Measurements from ENCODE around the gene ANXA2R.

The ANXA2R gene

GRCh38 chr5:43000111-43000840, 39.8 kb downstream of the ANXA2R start:
- DNase-seq (ENCODE audit: low read depth in 2 of 2) = no peak

GRCh38 chr5:42995360-42995751, 44.8 kb downstream of the ANXA2R start:
- no peak for DNase-seq (ENCODE audit: low read depth in 2 of 2)

GRCh38 chr5:42994555-42995359, 45.4 kb downstream of the ANXA2R start:
- DNase-seq (ENCODE audit: low read depth in 2 of 2) = peak; percentile 69 to 74

- no peak for DNase-seq (ENCODE audit: low read depth in 2 of 2)
Observed at GRCh38 chr5:42994246-42994554, 45.9 kb downstream of the ANXA2R start.

GRCh38 chr5:42993516-42994245, 46.4 kb downstream of the ANXA2R start:
- DNase-seq (ENCODE audit: low read depth in 2 of 2) = no peak

DNA sequence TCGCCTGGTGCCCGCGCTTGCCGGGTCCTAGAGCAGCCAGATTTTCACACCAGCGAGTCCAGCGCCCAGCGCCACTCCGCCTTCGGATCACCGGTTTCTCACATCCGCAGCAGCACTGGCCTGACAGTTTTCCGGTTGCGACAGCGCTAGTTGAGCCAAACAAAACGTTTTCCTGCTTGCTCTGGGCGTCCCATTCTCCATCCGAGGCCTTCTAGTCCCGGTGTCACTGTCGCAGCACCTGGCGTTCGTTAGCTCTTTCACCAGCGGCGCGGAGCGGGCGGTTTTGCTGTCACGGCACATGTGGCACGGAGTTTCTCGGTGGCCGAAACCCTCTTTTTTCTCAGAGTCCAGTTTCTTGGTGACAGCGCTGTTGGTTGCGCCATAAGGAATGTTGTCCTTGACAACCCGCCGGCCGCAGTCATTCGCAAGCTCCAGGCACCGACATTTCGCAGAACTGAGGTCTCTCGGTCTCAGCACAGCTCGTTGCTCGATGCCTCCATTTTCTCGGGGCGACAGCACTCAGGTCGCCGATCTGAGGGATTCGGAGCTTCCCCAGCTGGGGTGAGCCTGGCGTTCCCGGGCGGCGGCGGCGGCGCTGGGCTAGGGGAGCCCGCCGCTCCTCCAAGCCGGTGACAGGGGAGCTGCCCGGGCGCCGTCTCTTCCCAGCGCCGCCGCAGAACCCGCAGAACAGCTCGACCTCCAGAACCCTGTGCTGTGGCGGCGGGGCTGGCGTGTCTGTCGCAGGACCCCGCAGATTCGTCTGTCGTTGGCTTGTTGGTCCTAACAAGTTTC, 47.8 kb downstream of the ANXA2R start:
- peak; percentile 48 to 55 for DNase-seq (ENCODE audit: low read depth in 2 of 2)

DNA sequence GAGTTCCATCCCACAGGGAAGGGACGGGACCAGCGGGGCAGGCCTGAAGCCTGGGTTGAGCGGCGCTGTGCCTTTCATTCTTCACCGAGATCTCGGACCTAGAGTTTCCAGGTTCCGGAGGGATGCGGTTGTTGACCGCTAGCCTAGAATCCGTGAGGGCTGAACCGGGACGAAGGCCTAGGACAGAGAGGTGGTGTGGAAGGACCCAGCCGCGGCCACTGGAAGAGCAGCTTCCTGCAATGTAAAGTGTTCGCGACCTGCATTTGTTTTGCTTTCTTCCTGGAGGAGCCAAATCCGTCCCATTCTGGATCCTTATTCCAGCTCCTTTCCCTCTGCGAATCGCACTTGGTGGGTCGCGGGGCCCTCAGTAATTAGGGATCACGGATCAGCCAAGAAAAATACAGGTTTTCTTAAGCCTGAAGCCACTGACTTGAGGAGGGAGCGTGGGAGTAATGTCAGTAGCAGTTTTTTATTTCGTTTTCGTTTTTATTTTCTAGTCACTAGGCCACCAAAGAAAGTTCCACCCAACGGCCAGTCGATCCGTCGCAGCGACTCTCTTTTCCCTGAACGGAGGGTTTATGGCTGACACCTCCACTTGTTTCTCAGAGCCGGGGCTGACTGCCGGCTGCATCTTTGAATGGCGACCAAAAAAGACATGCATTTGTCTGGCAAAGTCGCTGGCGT, 48.6 kb downstream of the ANXA2R start:
- DNase-seq (ENCODE audit: low read depth in 2 of 2) = no peak

- DNase-seq (ENCODE audit: low read depth in 2 of 2) = no peak
Observed at GRCh38 chr5:42990892-42991291, 49.2 kb downstream of the ANXA2R start.

Measured in stimulated activated CD8-positive, alpha-beta memory T cell treated with anti-CD3 and anti-CD28 coated beads, Interleukin-2, amount 100 ng/mL, for 1 hour (primary cell).